HG02884 (cell line): ENCODE measurements around the gene CIRBP.

Experiments used
- ATAC-seq: cut with Tn5 transposase; IDR thresholded peaks from one replicate; pipeline ENCODE4 v1.9.1; 2021; ENCODE audit warnings: mild to moderate bottlenecking, moderate library complexity; ENCODE audit not compliant: unreplicated experiment

CIRBP gene

GRCh38 chr19:1278074-1278473, 8.9 kb downstream of the CIRBP start:
- ATAC-seq, result no peak

- ATAC-seq, result no peak
These were observed 9.9 kb downstream of the CIRBP start for GRCh38 chr19:1278713-1279660.

GRCh38 chr19:1279782-1280341, 10.7 kb downstream of the CIRBP start:
- no peak for ATAC-seq

GRCh38 chr19:1280636-1281568, 11.8 kb downstream of the CIRBP start:
- no peak for ATAC-seq

GRCh38 chr19:1281569-1282287, 12.6 kb downstream of the CIRBP start:
- no peak for ATAC-seq

GRCh38 chr19:1282588-1283206, 13.6 kb downstream of the CIRBP start:
- no peak for ATAC-seq

GRCh38 chr19:1283207-1283916, 14.2 kb downstream of the CIRBP start:
- no peak for ATAC-seq

GRCh38 chr19:1283917-1284292, 14.8 kb downstream of the CIRBP start:
- ATAC-seq, result no peak

GRCh38 chr19:1284293-1284978, 15.3 kb downstream of the CIRBP start:
- no peak for ATAC-seq

- ATAC-seq, result no peak
These were observed 16.0 kb downstream of the CIRBP start for GRCh38 chr19:1284979-1285736.

- ATAC-seq, result no peak
These were observed 16.7 kb downstream of the CIRBP start, which contains the start of gene EFNA2 for GRCh38 chr19:1285737-1286360. Gene EFNA2, plus strand, starts transcription at chr19:1285873. Its CDS starts 296 bp downstream, at chr19:1286169.

- no peak for ATAC-seq
These were observed 17.6 kb downstream of the CIRBP start for GRCh38 chr19:1286487-1287353.

- no peak for ATAC-seq
These were observed 18.5 kb downstream of the CIRBP start for GRCh38 chr19:1287354-1288225.

GRCh38 chr19:1288226-1288612, 19.1 kb downstream of the CIRBP start:
- ATAC-seq, result no peak

GRCh38 chr19:1288833-1289685, 19.9 kb downstream of the CIRBP start:
- no peak for ATAC-seq
